8988T (cell line): ENCODE data around the gene LYZ.

Experiments
- DNase-seq: peaks from one replicate; pipeline ENCODE4 v3.0.0; 2011

The LYZ gene

DNA sequence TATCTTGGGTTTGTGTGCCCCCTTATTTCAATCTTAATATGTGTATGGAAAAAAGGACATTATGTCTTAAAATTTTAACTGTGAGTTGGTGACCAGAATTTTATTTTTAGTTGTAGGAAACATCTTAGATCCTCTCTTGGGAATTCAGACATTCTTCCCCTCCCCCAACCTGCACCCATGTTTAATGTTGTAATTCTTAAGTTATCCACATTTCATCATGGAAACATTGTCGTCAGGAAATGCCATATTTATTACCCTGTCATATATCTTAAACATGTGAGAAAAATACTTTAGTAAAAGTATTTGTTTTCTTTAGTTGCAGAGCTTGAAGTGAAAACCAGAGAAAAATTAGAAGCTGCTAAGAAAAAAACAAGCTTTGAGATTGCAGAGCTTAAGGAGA lies 41.6 kb downstream of the LYZ start:
- DNase-seq: no peak

- no peak for DNase-seq
These were observed 44.2 kb downstream of the LYZ start for GRCh38 chr12:69392179-69392928.

- no peak for DNase-seq
These were observed 47.9 kb downstream of the LYZ start for GRCh38 chr12:69396041-69396440.

DNA sequence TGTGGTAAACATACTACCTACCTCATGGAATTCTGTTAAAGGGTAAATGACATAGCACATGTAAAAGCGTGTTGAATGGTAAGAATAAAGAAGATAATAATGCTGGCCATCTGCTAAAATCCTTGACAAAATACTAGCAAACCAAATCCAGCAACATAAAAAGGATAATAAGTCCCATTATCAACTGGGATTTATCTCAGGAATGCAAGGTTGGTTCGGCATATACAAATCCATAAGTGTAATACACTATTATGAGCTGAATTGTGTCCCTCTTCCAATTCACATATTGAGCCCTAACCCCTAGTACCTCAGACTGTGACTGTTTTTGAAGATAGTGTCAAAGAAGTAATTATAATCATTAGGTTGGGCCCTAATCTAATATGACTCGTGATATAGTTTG lies 48.8 kb downstream of the LYZ start:
- no peak for DNase-seq

- no peak for DNase-seq
These were observed 49.8 kb downstream of the LYZ start for GRCh38 chr12:69397978-69398377.

DNA sequence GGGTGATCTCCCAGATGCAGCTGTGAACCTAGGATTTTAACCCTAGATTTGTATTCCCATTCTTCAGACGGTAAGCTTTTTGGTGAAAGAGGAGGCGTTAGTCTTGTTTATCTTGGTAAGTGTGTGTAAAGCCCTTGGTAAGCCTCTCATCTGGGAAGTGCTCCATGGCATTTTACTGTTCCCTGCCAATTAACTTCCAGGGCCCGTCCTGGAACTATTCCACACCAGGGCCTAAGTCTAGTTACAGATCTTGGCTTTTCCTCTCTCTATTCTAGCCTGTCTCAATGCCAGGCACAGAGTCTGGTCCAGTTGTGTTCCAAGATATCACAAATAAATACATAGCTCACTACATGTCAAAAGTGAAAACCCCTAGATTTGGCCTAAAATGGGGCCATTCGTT lies 53.8 kb downstream of the LYZ start:
- DNase-seq: no peak
